ENCODE results near the gene BPIFB2.

DNA sequence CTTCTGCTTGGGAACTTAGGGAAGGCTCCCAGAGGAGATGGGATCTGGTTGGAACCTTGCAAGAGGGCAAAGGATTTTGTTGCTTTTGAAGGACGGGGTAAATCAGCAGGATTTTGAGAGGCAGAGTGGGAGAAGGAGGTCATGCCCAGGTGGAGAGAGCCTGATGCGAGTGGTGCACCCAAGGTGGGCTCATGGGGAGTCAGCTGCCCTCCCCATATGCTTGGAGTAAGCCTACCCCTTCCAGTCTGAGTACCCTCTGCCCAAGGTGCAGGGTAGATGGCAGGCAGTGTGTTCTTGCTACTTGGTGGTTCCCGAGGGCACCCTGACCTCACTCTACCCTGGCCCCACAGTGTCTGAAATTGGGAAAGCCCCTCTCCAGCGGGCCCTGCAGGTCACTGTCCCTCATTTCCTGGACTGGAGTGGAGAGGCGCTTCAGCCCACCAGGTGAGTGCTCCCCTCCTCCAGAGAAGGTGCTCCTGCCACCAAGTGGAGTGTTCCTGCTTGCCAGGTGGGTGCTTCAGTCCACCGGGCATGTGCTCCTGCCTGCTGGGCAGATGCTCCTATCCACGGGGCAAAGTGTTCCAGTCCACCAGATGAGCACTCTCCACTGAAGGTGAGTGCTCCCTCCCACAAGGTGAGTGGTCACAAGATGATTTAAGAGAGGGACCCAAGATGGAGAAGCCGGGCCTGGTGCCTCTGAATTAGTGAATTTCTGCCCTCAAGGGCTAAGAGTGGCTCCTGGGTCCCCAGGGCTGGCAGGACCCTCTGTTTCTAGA is 3.4 kb downstream of the BPIFB2 start:
- no peak for TF ChIP-seq SP1 (IDR thresholded peaks at IDR 0.05; ENCODE audit: low read depth)
- no peak for TF ChIP-seq EZH2 (IDR thresholded peaks at IDR 0.05)
- TF ChIP-seq, protein P1, sequence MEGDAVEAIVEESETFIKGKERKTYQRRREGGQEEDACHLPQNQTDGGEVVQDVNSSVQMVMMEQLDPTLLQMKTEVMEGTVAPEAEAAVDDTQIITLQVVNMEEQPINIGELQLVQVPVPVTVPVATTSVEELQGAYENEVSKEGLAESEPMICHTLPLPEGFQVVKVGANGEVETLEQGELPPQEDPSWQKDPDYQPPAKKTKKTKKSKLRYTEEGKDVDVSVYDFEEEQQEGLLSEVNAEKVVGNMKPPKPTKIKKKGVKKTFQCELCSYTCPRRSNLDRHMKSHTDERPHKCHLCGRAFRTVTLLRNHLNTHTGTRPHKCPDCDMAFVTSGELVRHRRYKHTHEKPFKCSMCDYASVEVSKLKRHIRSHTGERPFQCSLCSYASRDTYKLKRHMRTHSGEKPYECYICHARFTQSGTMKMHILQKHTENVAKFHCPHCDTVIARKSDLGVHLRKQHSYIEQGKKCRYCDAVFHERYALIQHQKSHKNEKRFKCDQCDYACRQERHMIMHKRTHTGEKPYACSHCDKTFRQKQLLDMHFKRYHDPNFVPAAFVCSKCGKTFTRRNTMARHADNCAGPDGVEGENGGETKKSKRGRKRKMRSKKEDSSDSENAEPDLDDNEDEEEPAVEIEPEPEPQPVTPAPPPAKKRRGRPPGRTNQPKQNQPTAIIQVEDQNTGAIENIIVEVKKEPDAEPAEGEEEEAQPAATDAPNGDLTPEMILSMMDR (IDR thresholded peaks at IDR 0.05 in 2 of 3, conservative IDR thresholded peaks at IDR 0.05 in 1 of 3; ENCODE audit: borderline replicate concordance in 1 of 3, insufficient read depth in 1 of 3, low read depth in 2 of 3, low read length in 2 of 3) = no peak
- TF ChIP-seq POLR2A (IDR thresholded peaks at IDR 0.05; ENCODE audit: borderline replicate concordance, extremely low read depth, insufficient read depth, insufficient read length) = no peak

All from HCT116 (cell line).